IPS-NIHi7 (cell line): ENCODE measurements around the gene NTSR1.

Experiments
- DNase-seq: peaks from one replicate; pipeline ENCODE4 v3.0.0; 2012; ENCODE audit warnings: mixed read lengths; ENCODE audit errors: extremely low spot score

Gene NTSR1

GRCh38 chr20:62739581-62740285 is 31.1 kb downstream of the NTSR1 start:
- no peak for DNase-seq

GRCh38 chr20:62740286-62741141 is 31.9 kb downstream of the NTSR1 start:
- DNase-seq, result no peak

- peak; percentile 67 for DNase-seq
Measured at GRCh38 chr20:62741191-62741691, 32.6 kb downstream of the NTSR1 start.

GRCh38 chr20:62741701-62742491 is 33.3 kb downstream of the NTSR1 start:
- no peak for DNase-seq

- no peak for DNase-seq
Measured at GRCh38 chr20:62742550-62742949, 33.9 kb downstream of the NTSR1 start.

GRCh38 chr20:62742979-62743776 is 34.5 kb downstream of the NTSR1 start:
- no peak for DNase-seq

GRCh38 chr20:62743777-62744317 is 35.2 kb downstream of the NTSR1 start:
- DNase-seq, result no peak

- DNase-seq, result no peak
Measured at GRCh38 chr20:62744741-62745191, 36.1 kb downstream of the NTSR1 start.

GRCh38 chr20:62745279-62745951 is 36.8 kb downstream of the NTSR1 start:
- no peak for DNase-seq

GRCh38 chr20:62745952-62746288 is 37.3 kb downstream of the NTSR1 start:
- no peak for DNase-seq

GRCh38 chr20:62748311-62748710 is 39.7 kb downstream of the NTSR1 start:
- no peak for DNase-seq

- DNase-seq, result no peak
Measured at GRCh38 chr20:62749851-62750445, 41.3 kb downstream of the NTSR1 start.

GRCh38 chr20:62751551-62752150 is 43.0 kb downstream of the NTSR1 start:
- DNase-seq, result no peak

- no peak for DNase-seq
Measured at GRCh38 chr20:62752181-62752670, 43.6 kb downstream of the NTSR1 start.

- DNase-seq, result no peak
Measured at GRCh38 chr20:62752671-62753501, 44.2 kb downstream of the NTSR1 start.

- DNase-seq, result no peak
Measured at GRCh38 chr20:62753626-62754025, 45.0 kb downstream of the NTSR1 start.

- no peak for DNase-seq
Measured at GRCh38 chr20:62754122-62754990, 45.7 kb downstream of the NTSR1 start.

GRCh38 chr20:62754991-62755356 is 46.3 kb downstream of the NTSR1 start:
- no peak for DNase-seq
